IMR-90 (cell line): Measurements from ENCODE around the gene GP9.

Source experiments
- BHLHE40 ChIP-seq: fragments of 150-350 bp; IDR thresholded peaks from 2 replicates; pipeline ENCODE4 v1.6.1; 2016; ENCODE audit warnings: mild to moderate bottlenecking, low read depth, low read length
- CTCF ChIP-seq: conservative IDR thresholded peaks from 2 replicates; pipeline ENCODE4 v1.5.1; 2012; ENCODE audit warnings: mild to moderate bottlenecking, low read depth, low read length, improper control_type of control experiment
- MAZ ChIP-seq: IDR thresholded peaks from 2 replicates; pipeline ENCODE4 v1.6.1; 2012; ENCODE audit warnings: low read depth, mild to moderate bottlenecking, low read length, improper control_type of control experiment, moderate library complexity, borderline replicate concordance
- POLR2A ChIP-seq: IDR thresholded peaks from 2 replicates; pipeline ENCODE4 v1.6.1; 2012; ENCODE audit warnings: mild to moderate bottlenecking, low read depth, low read length
- RAD21 ChIP-seq: IDR thresholded peaks from 2 replicates; pipeline ENCODE4 v1.6.1; 2012; ENCODE audit warnings: low read length, improper control_type of control experiment
- USF2 ChIP-seq: fragments of 150-350 bp; IDR thresholded peaks from 2 replicates; pipeline ENCODE4 v1.6.1; 2017; ENCODE audit warnings: mild to moderate bottlenecking, antibody characterized with exemption, low read length, low read depth

GRCh38 chr3:129085818-129086217, 25.2 kb downstream of the GP9 start:
- TF ChIP-seq MAZ (no peak), CTCF (no peak), USF2 (no peak), POLR2A (no peak), RAD21 (no peak), BHLHE40 (no peak)
